IMR-90 (cell line): Measurements from ENCODE around the gene LMAN2L.

Source experiments
- CEBPB ChIP-seq: IDR thresholded peaks from 2 replicates; pipeline ENCODE4 v1.6.1; 2012; ENCODE audit warnings: low read depth, low read length, improper control_type of control experiment
- CTCF ChIP-seq: conservative IDR thresholded peaks from 2 replicates; pipeline ENCODE4 v1.5.1; 2012; ENCODE audit warnings: mild to moderate bottlenecking, low read depth, low read length, improper control_type of control experiment
- ELK1 ChIP-seq: fragments of 150-350 bp; IDR thresholded peaks from 2 replicates; pipeline ENCODE4 v1.6.1; 2016; ENCODE audit warnings: low read depth, mild to moderate bottlenecking, low read length, moderate library complexity, borderline replicate concordance
- POLR2A ChIP-seq: IDR thresholded peaks from 2 replicates; pipeline ENCODE4 v1.6.1; 2012; ENCODE audit warnings: mild to moderate bottlenecking, low read depth, low read length
- RFX5 ChIP-seq: IDR thresholded peaks from 2 replicates; pipeline ENCODE4 v1.8.0; 2012; ENCODE audit warnings: low read depth, mild to moderate bottlenecking, low read length, moderate library complexity
- USF2 ChIP-seq: fragments of 150-350 bp; IDR thresholded peaks from 2 replicates; pipeline ENCODE4 v1.6.1; 2017; ENCODE audit warnings: mild to moderate bottlenecking, antibody characterized with exemption, low read length, low read depth

GRCh38 chr2:96661324-96661723 is 78.5 kb downstream of the LMAN2L start:
- TF ChIP-seq CTCF, result no peak
- TF ChIP-seq USF2, result no peak
- no peak for TF ChIP-seq POLR2A
- TF ChIP-seq RFX5, result no peak
- TF ChIP-seq ELK1, result no peak
- no peak for TF ChIP-seq CEBPB
